K562 (cell line): ENCODE measurements around the gene MT2A. TPM values are rescaled to one million over a fixed set of nuclear protein-coding genes. Genes with fewer than 3 reads are reported as not detected.

Experiments used
- ATAC-seq: fragments of 200-7000 bp; cut with Tn5 transposase; 3 replicates; pipeline ENCODE4 v1.9.1; 2020; ENCODE audit warnings: moderate library complexity
- BruUV-seq: library from RNA; stranded (reverse); fragments of 400-500 nt; replicated peaks from 2 replicates; lab custom pipeline; 2021; lab: Mats Ljungman, UMichigan
- CTCF ChIA-PET: fragments of 300-600 bp; formaldehyde crosslinking; extraction: SDS; loops from one replicate; lab custom pipeline; 2021; ENCODE audit warnings: low intra/inter-chr PET ratio; lab: Yijun Ruan, JAX
- POLR2A ChIA-PET: fragments of 300-600, 350-650 bp; sonication (Branson Sonifier 250); formaldehyde crosslinking; extraction: SDS; loops from one replicate; lab custom pipeline; 2021; ENCODE audit warnings: antibody characterized with exemption, inconsistent platforms; lab: Yijun Ruan, JAX
- DNase-seq, 4 experiments: peaks; one replicate each; pipeline versions ENCODE4 v3.0.0 to v3.0.0-alpha.2; 2011 to 2018; ENCODE audit warnings: low spot score in 3 of 4, mixed read lengths in 3 of 4; ENCODE audit errors: extremely low read depth in 1 of 4
- FAIRE-seq: peaks from 2 replicates; lab custom pipeline; 2011; peaks lifted over from hg19 to GRCh38; lab: Jason Lieb, UNC
- H2AFZ ChIP-seq: 2 replicates; pipeline ENCODE4 v1.6.0; 2011; ENCODE audit warnings: low read depth, low read length, control low read depth, inconsistent platforms
- H3K27ac ChIP-seq: fragments of 200-600 bp; 3 replicates; pipeline ENCODE4 v1.8.0; 2011; ENCODE audit warnings: low read depth, mild to moderate bottlenecking, control low read depth, inconsistent platforms, low read length, moderate library complexity, mixed read lengths; ENCODE audit errors: extremely low read depth
- H3K27me3 ChIP-seq, 2 experiments: fragments of 300-600 bp in 1 of 2; 2 replicates in 1 of 2; 3 replicates in 1 of 2; pipeline versions ENCODE4 v1.6.0 to v1.8.0; 2011; ENCODE audit warnings: inconsistent platforms in 2 of 2, low read length in 2 of 2, mild to moderate bottlenecking in 1 of 2, mixed read lengths in 1 of 2, moderate library complexity in 1 of 2; ENCODE audit not compliant: control insufficient read depth in 2 of 2, insufficient read depth in 2 of 2
- H3K36me3 ChIP-seq: fragments of 300-600 bp; 3 replicates; pipeline ENCODE4 v1.8.0; 2011; ENCODE audit warnings: mild to moderate bottlenecking, low read length, inconsistent platforms; ENCODE audit not compliant: control insufficient read depth, insufficient read depth
- H3K4me1 ChIP-seq, 2 experiments: fragments of 200-600 bp in 1 of 2; replicated peaks in 1 of 2; 2 replicates in 1 of 2; 3 replicates in 1 of 2; pipeline versions ENCODE4 v1.5.1 to v1.8.0; 2011; ENCODE audit warnings: inconsistent platforms in 2 of 2, low read length in 2 of 2, mild to moderate bottlenecking in 1 of 2, mixed read lengths in 1 of 2, moderate library complexity in 1 of 2; ENCODE audit not compliant: control insufficient read depth in 2 of 2, insufficient read depth in 2 of 2
- H3K4me2 ChIP-seq: 2 replicates; pipeline ENCODE4 v1.6.1; 2011; ENCODE audit warnings: low read length, control low read depth, inconsistent platforms, mixed read lengths; ENCODE audit not compliant: insufficient read depth
- H3K4me3 ChIP-seq: fragments of 200-600 bp; sonication (generic), shearing (Covaris generic); 2 replicates; pipeline ENCODE4 v1.5.1; 2016; ENCODE audit warnings: control low read depth, inconsistent platforms
- H3K79me2 ChIP-seq: fragments of 200-600 bp; 3 replicates; pipeline ENCODE4 v1.8.0; 2011; ENCODE audit warnings: low read length, inconsistent platforms; ENCODE audit not compliant: control insufficient read depth, insufficient read depth
- H3K9ac ChIP-seq, 2 experiments: 2 replicates each; pipeline versions ENCODE4 v1.6.0 to v1.6.1; 2011; ENCODE audit warnings: low read depth in 2 of 2, low read length in 2 of 2, control low read depth in 1 of 2, inconsistent platforms in 1 of 2, mild to moderate bottlenecking in 1 of 2, mixed read lengths in 1 of 2; ENCODE audit not compliant: insufficient read depth in 1 of 2
- H3K9me1 ChIP-seq: one replicate; pipeline ENCODE4 v1.6.0; 2011; ENCODE audit warnings: inconsistent platforms, mild to moderate bottlenecking, low read length, moderate library complexity; ENCODE audit not compliant: control insufficient read depth, insufficient read depth
- H3K9me3 ChIP-seq: replicated peaks from 2 replicates; pipeline ENCODE4 v1.5.1; 2011; ENCODE audit warnings: low read depth, low read length, inconsistent platforms; ENCODE audit not compliant: control insufficient read depth, insufficient read depth
- H4K20me1 ChIP-seq: replicated peaks from 2 replicates; pipeline ENCODE4 v1.6.1; 2011; ENCODE audit warnings: low read length, inconsistent platforms, mixed read lengths; ENCODE audit not compliant: control insufficient read depth, insufficient read depth
- CBFB ChIP-seq: sonication (generic); formaldehyde crosslinking; IDR thresholded peaks from 2 replicates; pipeline ENCODE4 v1.4.0; 2020; ENCODE audit warnings: mild to moderate bottlenecking, missing genetic modification reagents
- CHD2 ChIP-seq: IDR thresholded peaks from 2 replicates; pipeline ENCODE4 v1.6.1; 2011; ENCODE audit warnings: low read depth, low read length
- NFRKB ChIP-seq: fragments of 450-650 bp; IDR thresholded peaks from 2 replicates; pipeline ENCODE4 v1.6.1; 2016; ENCODE audit warnings: low read depth
- ZNF253 ChIP-seq: fragments of 250-450 bp; sonication (Bioruptor Pico); conservative IDR thresholded peaks from 2 replicates; pipeline ENCODE4 v1.6.1; 2021; ENCODE audit warnings: mild to moderate bottlenecking
- ZNF444 ChIP-seq: fragments of 250-450 bp; sonication (Bioruptor Pico); IDR thresholded peaks from 2 replicates; pipeline ENCODE4 v1.4.0; 2020; ENCODE audit warnings: mild to moderate bottlenecking, moderate library complexity
- WGBS: fragments of 100-300 bp; shearing (Covaris generic); methylation state at CpG from one replicate; pipeline ENCODE4 v1.1.6; 2016; ENCODE audit warnings: low coverage, mixed read lengths; ENCODE audit not compliant: insufficient coverage; ENCODE audit errors: missing lambda C conversion rate; 5-methylcytosine and 5-hydroxymethylcytosine counted together
- in situ Hi-C: fragments of 300-500 bp; cut with MboI; formaldehyde crosslinking; loops from 4 replicates; pipeline ENCODE4 v1.15.0; 2018; ENCODE audit warnings: inconsistent platforms, mixed read lengths
- intact Hi-C: fragments of 100-400 bp; cut with micrococcal nuclease; formaldehyde crosslinking; loops from 2 replicates; pipeline ENCODE4 v1.14.2; 2022
- polyA plus RNA-seq, 8 experiments: library from polyadenylated mRNA; depleted of rRNA in 4 of 8; stranded (reverse) in 5 of 8; unstranded in 3 of 8; fragments of >200 nt; fragmentation: Nextera tagmentation in 2 of 8; fragmentation: Illumina TruSeq in 1 of 8; extraction: Ambion mirVana in 2 of 8; extraction: Trizol in 1 of 8; gene quantifications; 2 replicates each; pipeline versions ENCODE4 v1.2.1 to v1.2.3, GENCODE V29; 2011 to 2014; ENCODE audit warnings: inconsistent platforms in 1 of 8, missing spikeins in 1 of 8
- total RNA-seq, 7 experiments: library from RNA; depleted of rRNA in 6 of 7; stranded (reverse); fragments of >200 nt in 6 of 7; fragmentation: Illumina TruSeq in 2 of 7; extraction: Trizol in 2 of 7; gene quantifications; 2 replicates each; pipeline versions ENCODE4 v1.2.1 to v1.2.3, GENCODE V29; 2011 to 2021; ENCODE audit warnings: low replicate concordance in 1 of 7
- TF ChIP-seq, protein P1 (sequence below): fragments of 450-650 bp; conservative IDR thresholded peaks from 2 replicates; pipeline ENCODE4 v1.6.1; 2016; ENCODE audit warnings: missing genetic modification characterization, low read depth, mild to moderate bottlenecking, missing compliant biosample characterization, moderate library complexity
- TF ChIP-seq, protein P2 (sequence below): fragments of 250-450 bp; sonication (Bioruptor Pico); IDR thresholded peaks from 2 replicates; pipeline ENCODE4 v1.5.0; 2021

The MT2A gene
- total and polyA plus RNA-seq, 9 of the 15 experiments (the other 6 are each of a cell fraction or from before 2014, with no cell fraction given): 2.0 to 16.9 (median 8.5) TPM

DNA sequence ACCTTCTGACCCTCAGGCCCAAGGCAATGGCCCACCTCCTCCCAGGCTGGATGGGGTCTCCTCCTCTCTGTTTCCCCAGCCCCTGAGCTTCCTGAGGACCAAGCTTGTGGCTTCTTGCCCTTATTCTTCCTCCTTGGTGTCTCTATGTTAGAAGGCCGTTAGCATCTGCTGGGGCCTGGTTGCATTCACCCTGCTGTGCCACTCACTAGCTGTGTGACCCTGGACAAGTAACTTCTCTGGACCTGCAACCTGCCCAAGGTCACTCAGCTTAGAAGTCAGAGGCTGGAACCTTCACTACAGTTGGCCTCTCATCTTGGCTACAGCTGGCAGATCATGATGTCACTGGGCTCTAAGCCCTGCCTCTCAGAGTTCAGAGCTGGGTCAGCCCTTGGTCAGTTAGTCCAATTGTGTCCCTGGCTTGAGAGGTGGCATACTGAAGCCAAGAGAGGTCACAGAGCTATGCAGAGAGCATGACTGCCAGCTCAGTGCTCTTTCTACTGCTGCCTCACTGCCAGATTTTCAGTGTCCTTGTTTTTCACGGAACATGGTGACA lies 3.0 kb downstream of the MT2A start:
- DNase-seq (no peak), FAIRE-seq (no peak), ATAC-seq (no peak)
- in situ Hi-C loops: no loop called here
- 26% methylated on average over 1 of the region's 2 CpGs for WGBS
- Histone ChIP-seq H4K20me1 (no peaks in the 10 kb centered on the region), H3K9me1 (no peaks in the 10 kb centered on the region), H3K79me2 (no peaks in the 10 kb centered on the region), H3K27me3 (peaks cover 0 to 9% of the 10 kb centered on the region in 2 experiments; a peak in 3 of 5 replicates), H3K36me3 (no peaks in the 10 kb centered on the region), H2AFZ (no peak overlapping the region; the same call in 1 of the 2 replicates), H3K9me3 (no peaks in the 10 kb centered on the region), H3K4me3 (no peak overlapping the region), H3K9ac (no peak overlapping the region; a peak in 1 of 4 replicates), H3K4me2 (no peak overlapping the region), H3K27ac (no peak overlapping the region), H3K4me1 (peaks cover 26 to 27% of the 10 kb centered on the region in 2 experiments)
- POLR2A ChIA-PET: interaction anchor here (0.8 kb wide), 1 partner anchor 78 kb away, joined by 3 read pairs; no protein-coding TSS in a partner anchor
- TF ChIP-seq NFRKB: no peak
- TF ChIP-seq ZNF444: no peak
- TF ChIP-seq CBFB (CRISPR knock-in tag): no peak
- no peak for TF ChIP-seq CHD2
- TF ChIP-seq, protein P1, sequence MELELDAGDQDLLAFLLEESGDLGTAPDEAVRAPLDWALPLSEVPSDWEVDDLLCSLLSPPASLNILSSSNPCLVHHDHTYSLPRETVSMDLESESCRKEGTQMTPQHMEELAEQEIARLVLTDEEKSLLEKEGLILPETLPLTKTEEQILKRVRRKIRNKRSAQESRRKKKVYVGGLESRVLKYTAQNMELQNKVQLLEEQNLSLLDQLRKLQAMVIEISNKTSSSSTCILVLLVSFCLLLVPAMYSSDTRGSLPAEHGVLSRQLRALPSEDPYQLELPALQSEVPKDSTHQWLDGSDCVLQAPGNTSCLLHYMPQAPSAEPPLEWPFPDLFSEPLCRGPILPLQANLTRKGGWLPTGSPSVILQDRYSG: no peak
- TF ChIP-seq, protein P2, sequence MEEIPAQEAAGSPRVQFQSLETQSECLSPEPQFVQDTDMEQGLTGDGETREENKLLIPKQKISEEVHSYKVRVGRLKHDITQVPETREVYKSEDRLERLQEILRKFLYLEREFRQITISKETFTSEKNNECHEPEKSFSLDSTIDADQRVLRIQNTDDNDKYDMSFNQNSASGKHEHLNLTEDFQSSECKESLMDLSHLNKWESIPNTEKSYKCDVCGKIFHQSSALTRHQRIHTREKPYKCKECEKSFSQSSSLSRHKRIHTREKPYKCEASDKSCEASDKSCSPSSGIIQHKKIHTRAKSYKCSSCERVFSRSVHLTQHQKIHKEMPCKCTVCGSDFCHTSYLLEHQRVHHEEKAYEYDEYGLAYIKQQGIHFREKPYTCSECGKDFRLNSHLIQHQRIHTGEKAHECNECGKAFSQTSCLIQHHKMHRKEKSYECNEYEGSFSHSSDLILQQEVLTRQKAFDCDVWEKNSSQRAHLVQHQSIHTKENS (CRISPR knock-in tag): no peak
- TF ChIP-seq ZNF253 (CRISPR knock-in tag): no peak
- CTCF ChIA-PET: no interaction called here
- no TSS peak for BruUV-seq
- intact Hi-C loops: no loop called here
